Activated CD4-positive, alpha-beta memory T cell treated with anti-CD3 and anti-CD28 coated beads for 36 hours (primary cell): Measurements from ENCODE around the gene FBLN7. TPM values are rescaled to one million over a fixed set of nuclear protein-coding genes. Genes with fewer than 3 reads are reported as not detected.
"Not testable (repeated sequence)": the region's sequence is repeated elsewhere in the genome, so short reads cannot be mapped to it uniquely, and the experiment has no call there.

Source experiments
- CTCF ChIA-PET: fragments of 350-600 bp; sonication (Branson Sonifier 250); formaldehyde crosslinking; loops from one replicate; lab custom pipeline; 2021; ENCODE audit warnings: antibody characterized with exemption, inconsistent platforms; lab: Charles Lee
- POLR2A ChIA-PET: fragments of 350-600 bp; sonication (Branson Sonifier 250); formaldehyde crosslinking; loops from one replicate; lab custom pipeline; 2021; ENCODE audit warnings: antibody characterized with exemption; lab: Charles Lee
- DNase-seq: peaks from one replicate; pipeline ENCODE4 v3.0.0-alpha.2; 2020
- H3K27ac Mint-ChIP-seq: one replicate; pipeline ENCODE4 v1.8.0; 2021; ENCODE audit warnings: mixed read lengths
- H3K27me3 Mint-ChIP-seq: one replicate; pipeline ENCODE4 v1.8.0; 2021; ENCODE audit warnings: mixed read lengths
- H3K36me3 Mint-ChIP-seq: one replicate; pipeline ENCODE4 v1.8.0; 2021; ENCODE audit warnings: mixed read lengths
- H3K4me1 Mint-ChIP-seq: one replicate; pipeline ENCODE4 v1.8.0; 2021; ENCODE audit warnings: low read depth, mixed read lengths
- H3K4me3 Mint-ChIP-seq: one replicate; pipeline ENCODE4 v1.8.0; 2021; ENCODE audit warnings: mild to moderate bottlenecking, mixed read lengths
- H3K9me3 Mint-ChIP-seq: one replicate; pipeline ENCODE4 v1.8.0; 2021; ENCODE audit warnings: mixed read lengths
- intact Hi-C: fragments of 100-400 bp; cut with micrococcal nuclease; formaldehyde crosslinking; loops from one replicate; pipeline ENCODE4 v1.15.1; 2023
- total RNA-seq, 2 experiments: library from RNA; stranded (reverse); gene quantifications; one replicate each; pipeline ENCODE4 v1.2.3, GENCODE V29; 2021

FBLN7 gene
- 10 to 100 TPM; 38.9 to 40.2 TPM for total RNA-seq

GRCh38 chr2:112138159-112139032 lies at the start of gene FBLN7:
FBLN7 (plus strand) TSS chr2:112138385; CDS start chr2:112138656, 271 bp downstream.
- H3K4me1 Mint-ChIP-seq = peaks cover 6% of the 10 kb centered on the region
- H3K27me3 Mint-ChIP-seq = peaks cover 18% of the 10 kb centered on the region
- peaks cover 6% of the 10 kb centered on the region for H3K9me3 Mint-ChIP-seq
- H3K36me3 Mint-ChIP-seq = peaks cover 4% of the 10 kb centered on the region
- intact Hi-C loops = no loop called here
- H3K27ac Mint-ChIP-seq = peak within 1 kb of the TSS; percentile 15
- no peak for DNase-seq
- POLR2A ChIA-PET = interaction anchor here (1.4 kb wide), 1 partner anchor 17 kb away, joined by 4 read pairs; no protein-coding TSS in a partner anchor
- CTCF ChIA-PET = interaction anchor here (0.8 kb wide), 2 partner anchors 17 to 41 kb away, joined by 3 to 4 read pairs; no protein-coding TSS in a partner anchor
- H3K4me3 Mint-ChIP-seq = peak within 1 kb of the TSS; percentile 40

GRCh38 chr2:112089375-112089774 lies 48.8 kb upstream of the FBLN7 start:
- no peak overlapping the region for H3K4me3 Mint-ChIP-seq
- no peak for DNase-seq
- ChIA-PET POLR2A (no interaction called here), CTCF (interaction anchor here (1.2 kb wide), 1 partner anchor 202 kb away, joined by 4 read pairs; no protein-coding TSS in a partner anchor)
- no peaks in the 10 kb centered on the region for H3K27me3 Mint-ChIP-seq
- intact Hi-C loops = no loop called here
- no peak overlapping the region for H3K27ac Mint-ChIP-seq
- peaks cover 53% of the 10 kb centered on the region for H3K36me3 Mint-ChIP-seq
- peaks cover 10% of the 10 kb centered on the region for H3K4me1 Mint-ChIP-seq
- H3K9me3 Mint-ChIP-seq = no peaks in the 10 kb centered on the region

- Mint-ChIP-seq H3K27ac (no peak overlapping the region), H3K9me3 (no peaks in the 10 kb centered on the region), H3K27me3 (no peaks in the 10 kb centered on the region), H3K4me1 (peaks cover 12% of the 10 kb centered on the region), H3K4me3 (no peak overlapping the region), H3K36me3 (peaks cover 36% of the 10 kb centered on the region)
- peak; percentile 19 for DNase-seq
- POLR2A ChIA-PET = no interaction called here
- CTCF ChIA-PET = no interaction called here
- intact Hi-C loops = no loop called here
Observed at GRCh38 chr2:112092286-112093041, 45.7 kb upstream of the FBLN7 start.

GRCh38 chr2:112093216-112093615 lies 45.0 kb upstream of the FBLN7 start:
- H3K27ac Mint-ChIP-seq = no peak overlapping the region
- intact Hi-C loops = no loop called here
- no peaks in the 10 kb centered on the region for H3K27me3 Mint-ChIP-seq
- ChIA-PET POLR2A (no interaction called here), CTCF (no interaction called here)
- peaks cover 12% of the 10 kb centered on the region for H3K4me1 Mint-ChIP-seq
- no peaks in the 10 kb centered on the region for H3K9me3 Mint-ChIP-seq
- no peak for DNase-seq
- H3K4me3 Mint-ChIP-seq = no peak overlapping the region
- peaks cover 35% of the 10 kb centered on the region for H3K36me3 Mint-ChIP-seq

GRCh38 chr2:112095681-112096080 lies 42.5 kb upstream of the FBLN7 start:
- intact Hi-C loops = no loop called here
- Mint-ChIP-seq H3K36me3 (peaks cover 28% of the 10 kb centered on the region), H3K27me3 (no peaks in the 10 kb centered on the region), H3K9me3 (no peaks in the 10 kb centered on the region), H3K27ac (no peak overlapping the region), H3K4me1 (peaks cover 12% of the 10 kb centered on the region), H3K4me3 (no peak overlapping the region)
- CTCF ChIA-PET = no interaction called here
- DNase-seq = no peak
- POLR2A ChIA-PET = no interaction called here

GRCh38 chr2:112096098-112096497 lies 42.1 kb upstream of the FBLN7 start:
- CTCF ChIA-PET = no interaction called here
- Mint-ChIP-seq H3K27me3 (no peaks in the 10 kb centered on the region), H3K27ac (peak overlapping the region; percentile 50), H3K36me3 (peaks cover 27% of the 10 kb centered on the region), H3K4me1 (peaks cover 12% of the 10 kb centered on the region), H3K9me3 (no peaks in the 10 kb centered on the region), H3K4me3 (no peak overlapping the region)
- no peak for DNase-seq
- POLR2A ChIA-PET = no interaction called here
- intact Hi-C loops = no loop called here

- Mint-ChIP-seq H3K27ac (no peak overlapping the region), H3K27me3 (no peaks in the 10 kb centered on the region), H3K4me1 (peaks cover 14% of the 10 kb centered on the region), H3K4me3 (no peak overlapping the region), H3K36me3 (peaks cover 81% of the 10 kb centered on the region), H3K9me3 (peaks cover 29% of the 10 kb centered on the region)
- intact Hi-C loops = no loop called here
- CTCF ChIA-PET = no interaction called here
- POLR2A ChIA-PET = interaction anchor here (1.1 kb wide), 1 partner anchor 13 kb away, joined by 3 read pairs; no protein-coding TSS in a partner anchor
- no peak for DNase-seq
Observed at GRCh38 chr2:112108178-112108832, 29.9 kb upstream of the FBLN7 start.

GRCh38 chr2:112109278-112109677 lies 28.9 kb upstream of the FBLN7 start:
- H3K4me3 Mint-ChIP-seq = no peak overlapping the region
- peaks cover 30% of the 10 kb centered on the region for H3K9me3 Mint-ChIP-seq
- peaks cover 75% of the 10 kb centered on the region for H3K36me3 Mint-ChIP-seq
- POLR2A ChIA-PET = interaction anchor here (1.1 kb wide), 1 partner anchor 12 kb away, joined by 3 read pairs; no protein-coding TSS in a partner anchor
- no peak overlapping the region for H3K27ac Mint-ChIP-seq
- no peaks in the 10 kb centered on the region for H3K27me3 Mint-ChIP-seq
- intact Hi-C loops = no loop called here
- H3K4me1 Mint-ChIP-seq = peaks cover 15% of the 10 kb centered on the region
- DNase-seq = no peak
- CTCF ChIA-PET = no interaction called here

GRCh38 chr2:112110966-112111365 lies 27.2 kb upstream of the FBLN7 start:
- Mint-ChIP-seq H3K27me3 (no peaks in the 10 kb centered on the region), H3K36me3 (peaks cover 71% of the 10 kb centered on the region), H3K9me3 (peaks cover 30% of the 10 kb centered on the region), H3K4me1 (peaks cover 15% of the 10 kb centered on the region), H3K4me3 (no peak overlapping the region), H3K27ac (no peak overlapping the region)
- CTCF ChIA-PET = interaction anchor here (1.0 to 1.1 kb wide), 2 partner anchors 28 to 223 kb away, joined by 3 read pairs; no protein-coding TSS in a partner anchor
- POLR2A ChIA-PET = no interaction called here
- no peak for DNase-seq
- intact Hi-C loops = no loop called here

- Mint-ChIP-seq H3K4me1 (peaks cover 15% of the 10 kb centered on the region), H3K27ac (peak overlapping the region; percentile 90), H3K9me3 (peaks cover 23% of the 10 kb centered on the region), H3K36me3 (peaks cover 62% of the 10 kb centered on the region)
- CTCF ChIA-PET, DNase-seq, H3K27me3 Mint-ChIP-seq, POLR2A ChIA-PET, intact Hi-C loops, H3K4me3 Mint-ChIP-seq: not testable (repeated sequence)
Observed at GRCh38 chr2:112113354-112113753, 24.8 kb upstream of the FBLN7 start.

- H3K27ac Mint-ChIP-seq = no peak overlapping the region
- H3K9me3 Mint-ChIP-seq = peaks cover 3% of the 10 kb centered on the region
- intact Hi-C loops = no loop called here
- CTCF ChIA-PET = interaction anchor here (0.7 to 1.0 kb wide), 2 partner anchors 137 to 208 kb away, joined by 3 read pairs; partner anchors contain the start of gene ZC3H8
- peaks cover 17% of the 10 kb centered on the region for H3K36me3 Mint-ChIP-seq
- no peak for DNase-seq
- no peak overlapping the region for H3K4me3 Mint-ChIP-seq
- H3K27me3 Mint-ChIP-seq = no peaks in the 10 kb centered on the region
- H3K4me1 Mint-ChIP-seq = peaks cover 5% of the 10 kb centered on the region
- POLR2A ChIA-PET = no interaction called here
Observed at GRCh38 chr2:112118148-112118547, 20.0 kb upstream of the FBLN7 start.
